Adrenal gland (tissue), 5 donors: Measurements from ENCODE around the gene MAST2.

Experiments
- POLR2A ChIP-seq, 2 donors: fragments of 450-650 bp; IDR thresholded peaks; one replicate each; pipeline ENCODE4 v1.6.1; 2017; ENCODE audit warnings: antibody characterized with exemption in 2 of 2, mild to moderate bottlenecking in 2 of 2, moderate library complexity in 1 of 2
- TF ChIP-seq, protein P1 (sequence below), 6 experiments: fragments of 450-650 bp in 4 of 6; fragments of 200-600 bp in 2 of 6; sonication (generic) in 1 of 6; IDR thresholded peaks; 1 replicate in 5 of 6; 2 replicates in 1 of 6; pipeline versions ENCODE4 v1.5.1 to v1.8.0; 2016 to 2021; ENCODE audit warnings: antibody characterized with exemption in 6 of 6, mild to moderate bottlenecking in 2 of 6, moderate library complexity in 1 of 6
- donor health status: DM: no; HTN: no; CAD: no.

DNA sequence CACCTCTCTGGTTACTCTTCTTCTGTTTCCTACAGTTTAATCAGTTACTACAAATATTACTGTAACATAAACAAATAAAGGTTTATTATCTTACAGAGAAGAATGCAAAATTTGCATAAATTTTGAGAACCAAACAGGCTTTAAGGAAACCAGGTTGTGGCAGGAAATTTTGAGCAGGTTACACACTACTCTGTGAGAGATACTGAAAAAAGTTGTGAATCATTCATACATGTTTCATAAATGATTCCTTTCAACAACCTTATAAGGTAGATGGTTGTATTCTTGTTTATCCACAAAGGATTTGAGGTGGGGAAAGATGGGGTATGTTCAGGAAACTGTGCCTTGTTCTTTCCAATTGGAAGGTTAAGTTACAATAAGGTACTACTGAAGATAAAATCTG lies 58.6 kb downstream of the MAST2 start:
- TF ChIP-seq, protein P1, sequence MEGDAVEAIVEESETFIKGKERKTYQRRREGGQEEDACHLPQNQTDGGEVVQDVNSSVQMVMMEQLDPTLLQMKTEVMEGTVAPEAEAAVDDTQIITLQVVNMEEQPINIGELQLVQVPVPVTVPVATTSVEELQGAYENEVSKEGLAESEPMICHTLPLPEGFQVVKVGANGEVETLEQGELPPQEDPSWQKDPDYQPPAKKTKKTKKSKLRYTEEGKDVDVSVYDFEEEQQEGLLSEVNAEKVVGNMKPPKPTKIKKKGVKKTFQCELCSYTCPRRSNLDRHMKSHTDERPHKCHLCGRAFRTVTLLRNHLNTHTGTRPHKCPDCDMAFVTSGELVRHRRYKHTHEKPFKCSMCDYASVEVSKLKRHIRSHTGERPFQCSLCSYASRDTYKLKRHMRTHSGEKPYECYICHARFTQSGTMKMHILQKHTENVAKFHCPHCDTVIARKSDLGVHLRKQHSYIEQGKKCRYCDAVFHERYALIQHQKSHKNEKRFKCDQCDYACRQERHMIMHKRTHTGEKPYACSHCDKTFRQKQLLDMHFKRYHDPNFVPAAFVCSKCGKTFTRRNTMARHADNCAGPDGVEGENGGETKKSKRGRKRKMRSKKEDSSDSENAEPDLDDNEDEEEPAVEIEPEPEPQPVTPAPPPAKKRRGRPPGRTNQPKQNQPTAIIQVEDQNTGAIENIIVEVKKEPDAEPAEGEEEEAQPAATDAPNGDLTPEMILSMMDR (IDR thresholded peaks at IDR 0.05): no peak
- no peak for TF ChIP-seq POLR2A (IDR thresholded peaks at IDR 0.05)
